ENCODE results near the gene SMYD2.

GRCh38 chr1:214292322-214292721 lies 11.4 kb downstream of the SMYD2 start:
- no peak for TF ChIP-seq CTCF (IDR thresholded peaks at IDR 0.05; ENCODE audit: poor library complexity)
- TF ChIP-seq EZH2 (IDR thresholded peaks at IDR 0.05; ENCODE audit: borderline replicate concordance) = no peak
- no peak for TF ChIP-seq EZH2phosphoT487 (IDR thresholded peaks at IDR 0.05; ENCODE audit: low read depth, severe bottlenecking, unreplicated experiment)
